LHCN-M2 (cell line): ENCODE measurements around the gene PHF21A. TPM values are rescaled to one million over a fixed set of nuclear protein-coding genes. Genes with fewer than 3 reads are reported as not detected.

Experiments
- DNase-seq: peaks from one replicate; pipeline ENCODE4 v3.0.0-alpha.2; 2012; ENCODE audit warnings: low read depth
- total RNA-seq: library from RNA; depleted of rRNA; stranded (reverse); fragments of >200 nt; gene quantifications from 2 replicates; pipeline ENCODE4 v1.2.3, GENCODE V29; 2014; rRNA removed

PHF21A gene
- total RNA-seq, 1 experiment from 2014 or later: 10.7 TPM

DNA sequence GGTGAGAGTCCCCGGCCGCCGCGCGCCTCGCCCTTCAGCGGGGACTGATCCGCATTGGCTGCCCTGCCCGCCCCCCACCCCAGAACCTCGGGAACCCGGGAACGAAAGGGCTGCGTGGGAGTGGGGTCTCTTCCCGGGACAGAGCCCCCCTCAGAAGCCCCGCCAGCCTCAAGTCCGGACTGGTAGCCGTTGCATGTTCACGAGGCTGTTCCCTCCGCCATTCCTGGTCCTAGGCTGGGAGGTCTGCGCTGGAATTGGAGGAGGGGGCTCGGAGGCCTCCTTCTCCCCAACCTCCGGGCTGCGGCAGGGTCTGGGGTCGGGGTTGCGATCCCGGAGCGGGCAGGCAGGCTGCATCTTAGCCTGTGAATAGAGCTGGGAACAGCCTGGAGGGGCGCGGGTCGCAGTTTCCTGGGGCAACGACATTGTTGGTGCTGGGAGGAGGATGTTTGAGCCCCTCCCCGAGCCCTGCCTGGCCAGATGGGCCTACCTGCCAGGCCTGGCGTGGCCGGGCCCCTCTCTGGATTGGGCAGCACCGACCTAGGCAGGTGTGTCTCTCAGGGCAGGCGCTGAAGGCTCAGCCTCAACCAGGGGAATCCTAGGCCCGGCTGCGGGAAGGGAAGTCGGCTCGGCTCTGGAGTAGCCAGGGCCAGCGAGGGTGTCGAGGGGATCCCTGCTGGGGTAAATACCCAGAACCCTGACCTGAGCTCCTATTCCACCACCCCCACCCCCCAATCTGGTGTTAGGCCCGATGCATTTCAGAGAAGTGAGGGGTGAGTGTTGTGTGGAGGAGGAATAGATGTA lies 235.1 kb downstream of the PHF21A start:
- no peak for DNase-seq

DNA sequence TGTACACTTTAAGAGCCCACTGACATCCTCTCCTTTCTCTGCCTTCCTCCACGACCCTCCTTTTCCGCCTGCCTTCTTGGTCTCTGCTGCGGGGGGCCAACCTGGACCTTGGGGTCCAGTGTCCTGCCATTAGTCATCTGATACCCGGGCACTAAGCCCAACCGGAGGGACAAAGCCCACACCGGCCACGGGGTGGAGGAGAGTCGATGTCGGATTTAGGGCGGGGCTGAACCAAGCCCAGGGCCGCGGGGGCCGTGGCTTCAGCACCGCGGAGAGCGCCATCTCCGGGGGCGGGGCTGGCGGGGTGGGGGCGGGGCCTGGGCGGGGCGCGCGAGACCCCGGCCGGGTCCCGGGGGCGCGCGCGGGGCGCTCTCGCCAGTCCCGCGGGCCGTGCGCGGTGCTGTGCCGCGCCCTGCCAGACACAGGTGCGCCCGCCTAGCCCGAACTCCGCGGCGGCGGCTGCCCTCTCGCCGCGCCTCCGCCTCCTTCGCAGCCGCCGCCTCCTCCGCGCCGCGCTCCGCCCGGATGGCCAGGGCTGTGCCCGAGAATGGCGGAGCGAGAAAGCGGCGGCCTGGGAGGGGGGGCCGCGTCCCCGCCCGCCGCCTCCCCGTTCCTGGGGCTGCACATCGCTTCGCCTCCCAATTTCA lies 235.9 kb downstream of the PHF21A start, which contains the start of gene MAPK8IP1:
MAPK8IP1 (plus strand) TSS at position 378 of the 647 bp plus-strand sequence; CDS start at position 548, 170 bp downstream.
- DNase-seq: no peak

DNA sequence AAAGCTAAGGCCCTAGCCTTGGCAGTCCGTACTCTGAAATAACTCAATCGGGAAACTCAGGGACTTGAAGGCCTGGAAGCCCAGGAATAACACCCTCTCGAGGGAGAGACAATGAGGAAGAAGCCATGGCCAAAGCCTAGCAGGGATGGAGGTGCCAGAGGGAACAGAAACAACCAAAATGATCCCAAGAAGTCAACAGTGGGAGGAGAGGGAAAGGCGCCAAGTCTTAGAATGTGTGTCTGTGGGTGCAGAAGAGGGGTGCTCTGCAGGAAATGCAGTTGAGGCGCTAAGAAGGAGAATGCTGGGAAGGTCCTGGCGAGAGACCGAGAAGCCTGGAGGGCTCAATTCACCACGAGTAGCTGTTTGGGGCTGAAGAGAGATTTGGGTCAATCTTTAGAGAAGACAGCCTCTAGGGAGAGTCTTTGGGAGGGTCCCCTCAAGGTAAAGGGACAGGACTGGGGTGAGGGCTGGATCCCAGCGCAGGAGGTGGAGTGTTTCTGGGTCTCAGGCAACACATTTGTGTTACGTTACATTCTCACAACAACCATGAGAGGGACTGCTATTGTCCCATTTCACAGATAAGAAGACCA lies 236.6 kb downstream of the PHF21A start:
- DNase-seq: no peak

Other genes starting within 250 kb of the PHF21A start
- 10.3 and 11.7 TPM in 2 replicates for gene MAPK8IP1, start 235.8 kb downstream of the PHF21A start, total RNA-seq
- 0.63 TPM in 1 of 2 replicates, not detected in the other for gene FREY1, start 214.2 kb downstream of the PHF21A start, total RNA-seq
- 28.1 and 29.1 TPM in 2 replicates for gene PEX16, start 203.6 kb downstream of the PHF21A start, total RNA-seq
- gene LARGE2, start 198.8 kb downstream of the PHF21A start, total RNA-seq: not detected in 2 replicates
- gene CREB3L1, start 156.2 kb upstream of the PHF21A start, total RNA-seq: 21.0 and 23.9 TPM in 2 replicates
- 69.7 and 92.5 TPM in 2 replicates for gene DGKZ, start 226.0 kb upstream of the PHF21A start, total RNA-seq